IPS DF 4.7 (cell line): ENCODE measurements around the gene ATP2B2.

Experiments
- DNase-seq: peaks from one replicate; pipeline ENCODE4 v3.0.0-alpha.2; 2013; ENCODE audit warnings: low spot score; ENCODE audit errors: extremely low read depth

The ATP2B2 gene

GRCh38 chr3:10285272-10286132 is 219.9 kb downstream of the ATP2B2 start:
- no peak for DNase-seq

GRCh38 chr3:10284496-10284895 is 220.9 kb downstream of the ATP2B2 start:
- DNase-seq: no peak

GRCh38 chr3:10283638-10284037 is 221.7 kb downstream of the ATP2B2 start:
- no peak for DNase-seq

- DNase-seq: no peak
Measured at GRCh38 chr3:10281951-10282350, 223.4 kb downstream of the ATP2B2 start.

- DNase-seq: no peak
Measured at GRCh38 chr3:10280571-10280970, 224.8 kb downstream of the ATP2B2 start.

- no peak for DNase-seq
Measured at GRCh38 chr3:10280177-10280529, 225.2 kb downstream of the ATP2B2 start.

GRCh38 chr3:10279384-10280176 is 225.8 kb downstream of the ATP2B2 start:
- no peak for DNase-seq

GRCh38 chr3:10278501-10278900 is 226.9 kb downstream of the ATP2B2 start:
- DNase-seq: no peak

- no peak for DNase-seq
Measured at GRCh38 chr3:10277115-10277625, 228.2 kb downstream of the ATP2B2 start.

- no peak for DNase-seq
Measured at GRCh38 chr3:10274601-10275000, 230.8 kb downstream of the ATP2B2 start.
